Stimulated activated CD8-positive, alpha-beta memory T cell treated with anti-CD3 and anti-CD28 coated beads, Interleukin-4, amount 100 ng/mL, for 4 hours (primary cell): ENCODE results near the gene DRC1.

Source experiments
- DNase-seq, 2 donors: peaks; one replicate each; pipeline ENCODE4 v3.0.0-alpha.2; 2020; ENCODE audit warnings: low read depth in 2 of 2, low spot score in 1 of 2

Gene DRC1

GRCh38 chr2:26489213-26489850 is 87.6 kb downstream of the DRC1 start:
- no peak for DNase-seq

- DNase-seq = no peak
Observed at GRCh38 chr2:26491563-26492167, 89.9 kb downstream of the DRC1 start.

- no peak for DNase-seq
Observed at GRCh38 chr2:26492749-26493515, 91.2 kb downstream of the DRC1 start.

- DNase-seq = no peak
Observed at GRCh38 chr2:26493566-26493965, 91.8 kb downstream of the DRC1 start.

GRCh38 chr2:26494199-26494598 is 92.5 kb downstream of the DRC1 start:
- no peak for DNase-seq

GRCh38 chr2:26494891-26495290 is 93.2 kb downstream of the DRC1 start:
- DNase-seq = no peak

- DNase-seq = no peak
Observed at GRCh38 chr2:26495705-26496297, 94.1 kb downstream of the DRC1 start.

- DNase-seq = no peak
Observed at GRCh38 chr2:26500406-26500805, 98.7 kb downstream of the DRC1 start.

- DNase-seq = peak; percentile 47 to 59
Observed at GRCh38 chr2:26503231-26503880, 101.6 kb downstream of the DRC1 start.

- no peak for DNase-seq
Observed at GRCh38 chr2:26504002-26504401, 102.3 kb downstream of the DRC1 start.

- DNase-seq = no peak
Observed at GRCh38 chr2:26506279-26506678, 104.6 kb downstream of the DRC1 start.
